Measurements from ENCODE around the gene FSHR.

The FSHR gene

DNA sequence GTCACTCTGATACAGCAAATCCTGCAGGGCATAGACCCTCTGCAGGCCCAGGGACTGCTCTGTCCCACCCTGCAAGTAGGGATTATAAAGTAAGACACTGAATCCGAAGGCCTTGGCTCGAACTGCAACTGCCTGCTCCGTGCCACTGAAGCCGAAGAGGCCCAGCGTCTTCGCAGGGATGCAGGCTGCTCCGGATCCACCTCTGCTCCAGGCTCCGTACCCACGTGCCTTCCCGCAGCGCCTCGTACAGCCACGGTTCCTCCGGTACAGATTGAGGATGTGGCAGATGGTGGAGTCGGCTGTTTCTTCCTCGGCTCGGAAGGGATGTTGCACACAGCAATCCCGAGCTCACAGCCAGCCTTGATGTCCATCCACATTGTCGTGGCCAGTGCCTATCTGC lies 238.4 kb downstream of the FSHR start:
- Histone ChIP-seq H3K4me1 (ENCODE audit: insufficient read depth, low read length, poor library complexity, severe bottlenecking) (no peaks in the 10 kb centered on the region), H2AFZ (ENCODE audit: low read length) (no peak overlapping the region), H3K9me3 (ENCODE audit: insufficient read depth, low read depth, low read length) (no peaks in the 10 kb centered on the region), H3K27me3 (ENCODE audit: insufficient read depth, low read length, poor library complexity, severe bottlenecking) (no peaks in the 10 kb centered on the region), H3K4me3 (ENCODE audit: low read length, poor library complexity, severe bottlenecking) (no peak overlapping the region), H3F3A (ENCODE audit: low read depth) (no peaks in the 10 kb centered on the region), H3K36me3 (ENCODE audit: insufficient read depth, low read length) (no peaks in the 10 kb centered on the region), H4K20me1 (ENCODE audit: insufficient read depth, low read length, poor library complexity, severe bottlenecking) (no peaks in the 10 kb centered on the region), H3K4me2 (ENCODE audit: low read depth, low read length, poor library complexity, severe bottlenecking) (no peak overlapping the region), H3K9me2 (replicated peaks; ENCODE audit: low read depth, low read length) (no peaks in the 10 kb centered on the region), H3K79me2 (ENCODE audit: insufficient read depth, low read length) (no peaks in the 10 kb centered on the region), H3K9ac (ENCODE audit: low read depth, low read length, poor library complexity, severe bottlenecking) (no peak overlapping the region)
- TF ChIP-seq, protein P1, sequence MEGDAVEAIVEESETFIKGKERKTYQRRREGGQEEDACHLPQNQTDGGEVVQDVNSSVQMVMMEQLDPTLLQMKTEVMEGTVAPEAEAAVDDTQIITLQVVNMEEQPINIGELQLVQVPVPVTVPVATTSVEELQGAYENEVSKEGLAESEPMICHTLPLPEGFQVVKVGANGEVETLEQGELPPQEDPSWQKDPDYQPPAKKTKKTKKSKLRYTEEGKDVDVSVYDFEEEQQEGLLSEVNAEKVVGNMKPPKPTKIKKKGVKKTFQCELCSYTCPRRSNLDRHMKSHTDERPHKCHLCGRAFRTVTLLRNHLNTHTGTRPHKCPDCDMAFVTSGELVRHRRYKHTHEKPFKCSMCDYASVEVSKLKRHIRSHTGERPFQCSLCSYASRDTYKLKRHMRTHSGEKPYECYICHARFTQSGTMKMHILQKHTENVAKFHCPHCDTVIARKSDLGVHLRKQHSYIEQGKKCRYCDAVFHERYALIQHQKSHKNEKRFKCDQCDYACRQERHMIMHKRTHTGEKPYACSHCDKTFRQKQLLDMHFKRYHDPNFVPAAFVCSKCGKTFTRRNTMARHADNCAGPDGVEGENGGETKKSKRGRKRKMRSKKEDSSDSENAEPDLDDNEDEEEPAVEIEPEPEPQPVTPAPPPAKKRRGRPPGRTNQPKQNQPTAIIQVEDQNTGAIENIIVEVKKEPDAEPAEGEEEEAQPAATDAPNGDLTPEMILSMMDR (conservative IDR thresholded peaks at IDR 0.05; ENCODE audit: low read length): no peak
- no peak for TF ChIP-seq EZH2phosphoT487 (IDR thresholded peaks at IDR 0.05; ENCODE audit: borderline replicate concordance)

DNA sequence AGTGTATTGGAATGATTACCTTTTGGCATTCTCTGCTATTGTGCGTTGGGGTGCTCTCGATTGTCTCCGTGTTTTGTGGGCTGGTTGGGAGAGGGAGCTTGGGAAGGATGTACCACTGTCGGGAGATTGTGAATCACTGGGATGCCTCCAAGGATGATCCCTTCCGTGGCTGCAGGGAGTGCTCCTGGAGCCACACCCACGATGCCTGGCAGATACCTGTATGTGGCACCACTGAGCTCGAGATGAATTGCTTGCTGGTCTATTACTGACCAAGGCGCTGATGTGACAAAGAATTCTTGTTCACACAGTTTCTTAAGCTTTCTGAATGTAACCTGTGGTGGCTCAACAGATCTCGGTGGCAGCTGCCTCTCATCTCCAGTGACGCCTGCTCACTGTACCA lies 239.1 kb downstream of the FSHR start:
- Histone ChIP-seq H2AFZ (ENCODE audit: low read length) (no peak overlapping the region), H3K9ac (ENCODE audit: low read depth, low read length, poor library complexity, severe bottlenecking) (no peak overlapping the region), H3K9me3 (ENCODE audit: insufficient read depth, low read depth, low read length) (no peaks in the 10 kb centered on the region), H3K4me1 (ENCODE audit: insufficient read depth, low read length, poor library complexity, severe bottlenecking) (no peaks in the 10 kb centered on the region), H4K20me1 (ENCODE audit: insufficient read depth, low read length, poor library complexity, severe bottlenecking) (no peaks in the 10 kb centered on the region), H3K4me3 (ENCODE audit: low read length, poor library complexity, severe bottlenecking) (no peak overlapping the region), H3K79me2 (ENCODE audit: insufficient read depth, low read length) (no peaks in the 10 kb centered on the region), H3K27me3 (ENCODE audit: insufficient read depth, low read length, poor library complexity, severe bottlenecking) (no peaks in the 10 kb centered on the region), H3K4me2 (ENCODE audit: low read depth, low read length, poor library complexity, severe bottlenecking) (no peak overlapping the region), H3K36me3 (ENCODE audit: insufficient read depth, low read length) (no peaks in the 10 kb centered on the region), H3F3A (ENCODE audit: low read depth) (no peaks in the 10 kb centered on the region), H3K9me2 (replicated peaks; ENCODE audit: low read depth, low read length) (no peaks in the 10 kb centered on the region)
- TF ChIP-seq, protein P1 (conservative IDR thresholded peaks at IDR 0.05; ENCODE audit: low read length): no peak
- no peak for TF ChIP-seq EZH2phosphoT487 (IDR thresholded peaks at IDR 0.05; ENCODE audit: borderline replicate concordance)

DNA sequence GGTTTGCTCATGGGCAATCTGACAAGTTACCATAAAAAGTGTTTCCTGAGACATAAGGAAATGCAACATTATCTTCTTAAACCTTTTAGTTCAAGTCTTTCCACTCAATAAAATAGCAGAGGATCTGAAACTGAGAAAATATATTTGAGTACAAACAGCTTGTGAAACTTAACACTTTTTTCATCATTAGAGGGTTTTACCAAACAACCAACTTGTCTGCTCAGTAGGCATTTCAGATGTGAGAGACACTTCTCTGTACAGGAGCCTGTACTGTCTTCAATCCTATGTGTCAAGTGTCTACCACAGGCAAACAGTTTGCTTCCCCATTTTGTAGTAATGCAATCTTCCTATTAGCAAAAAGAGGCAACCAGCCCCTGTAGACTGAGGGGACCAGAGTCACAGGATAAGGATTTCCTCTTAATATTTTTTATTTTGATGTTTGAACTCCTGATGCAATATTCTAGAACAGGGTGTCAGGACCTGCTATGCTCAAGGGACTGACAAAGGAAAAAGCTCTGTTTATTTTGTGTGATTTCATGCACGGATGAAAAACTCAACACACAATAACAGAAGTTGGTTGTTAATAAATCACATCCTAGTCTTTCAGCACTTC lies 239.7 kb downstream of the FSHR start:
- H3K36me3 ChIP-seq (ENCODE audit: insufficient read depth, low read length): no peaks in the 10 kb centered on the region
- no peak for TF ChIP-seq EZH2phosphoT487 (IDR thresholded peaks at IDR 0.05; ENCODE audit: borderline replicate concordance)
- TF ChIP-seq, protein P1 (conservative IDR thresholded peaks at IDR 0.05; ENCODE audit: low read length): no peak
- H3K79me2 ChIP-seq (ENCODE audit: insufficient read depth, low read length): no peaks in the 10 kb centered on the region
- no peaks in the 10 kb centered on the region for H4K20me1 ChIP-seq (ENCODE audit: insufficient read depth, low read length, poor library complexity, severe bottlenecking)
- H2AFZ ChIP-seq (ENCODE audit: low read length): no peak overlapping the region
- H3K4me2 ChIP-seq (ENCODE audit: low read depth, low read length, poor library complexity, severe bottlenecking): no peak overlapping the region
- no peaks in the 10 kb centered on the region for H3K9me2 ChIP-seq (replicated peaks; ENCODE audit: low read depth, low read length)
- H3F3A ChIP-seq (ENCODE audit: low read depth): no peaks in the 10 kb centered on the region
- H3K9ac ChIP-seq (ENCODE audit: low read depth, low read length, poor library complexity, severe bottlenecking): no peak overlapping the region
- no peak overlapping the region for H3K4me3 ChIP-seq (ENCODE audit: low read length, poor library complexity, severe bottlenecking)
- no peaks in the 10 kb centered on the region for H3K9me3 ChIP-seq (ENCODE audit: insufficient read depth, low read depth, low read length)
- no peaks in the 10 kb centered on the region for H3K4me1 ChIP-seq (ENCODE audit: insufficient read depth, low read length, poor library complexity, severe bottlenecking)
- H3K27me3 ChIP-seq (ENCODE audit: insufficient read depth, low read length, poor library complexity, severe bottlenecking): no peaks in the 10 kb centered on the region
